ENCODE measurements around the gene CDH3. TPM values are rescaled to one million over a fixed set of nuclear protein-coding genes. Genes with fewer than 3 reads are reported as not detected.

CDH3 gene
- total and polyA plus RNA-seq, 2 of the 8 experiments (the other 6 are each of a cell fraction or from before 2014, with no cell fraction given) = 146 to 171 TPM

- H3K23ac ChIP-seq (ENCODE audit: insufficient read length) = no peak overlapping the region
- no peak overlapping the region; the same call in 1 of the 2 replicates for H2BK5ac ChIP-seq (ENCODE audit: low read depth, low read length)
- WGBS, 2 experiments (ENCODE audit: extremely low coverage in 1 of 2, insufficient coverage in 1 of 2, insufficient read length in 1 of 2, insufficient replicate concordance in 2 of 2, low coverage in 1 of 2, low lambda C conversion rate in 2 of 2, missing lambda C conversion rate in 1 of 2) = 84% methylated on average over 18 of the region's 18 CpGs; no CpG with 5 or more reads in 1 of the 2 experiments
- H2BK20ac ChIP-seq (ENCODE audit: low read length) = no peak overlapping the region
- no peak overlapping the region for H3K27ac ChIP-seq (ENCODE audit: low read depth, low read length)
- no peak overlapping the region; the same call in 1 of the 2 replicates for H3K18ac ChIP-seq (ENCODE audit: extremely low read depth, low read length)
- H2BK120ac ChIP-seq (replicated peaks; ENCODE audit: low read depth, low read length) = no peak overlapping the region
- no peak overlapping the region for H4K8ac ChIP-seq (ENCODE audit: extremely low read depth, insufficient read depth, low read length)
- FAIRE-seq (no peak), DNase-seq (ENCODE audit: low read depth in 1 of 2, low spot score in 2 of 2) (no peak)
- H3K9ac ChIP-seq (replicated peaks in 1 of 4; ENCODE audit: extremely low read depth in 1 of 4, low read depth in 3 of 4, low read length in 3 of 4) = no peak overlapping the region; a peak in 1 of 7 replicates
- H4K91ac ChIP-seq (replicated peaks; ENCODE audit: insufficient read length, low read length) = no peak overlapping the region
- peaks cover 21 to 61% of the 10 kb centered on the region in 2 experiments for H3K79me2 ChIP-seq (ENCODE audit: control insufficient read depth in 1 of 2, insufficient read depth in 2 of 2, low read length in 2 of 2)
- H3K14ac ChIP-seq (ENCODE audit: insufficient read length) = no peak overlapping the region
- H3K9me3 ChIP-seq (ENCODE audit: insufficient read depth in 2 of 2, low read depth in 1 of 2, low read length in 1 of 2) = no peaks in the 10 kb centered on the region
- H3K56ac ChIP-seq (replicated peaks; ENCODE audit: insufficient read length, low read depth, low read length) = no peak overlapping the region
- H2BK12ac ChIP-seq (ENCODE audit: low read depth, low read length) = no peak overlapping the region
- H2BK15ac ChIP-seq (ENCODE audit: low read length) = no peak overlapping the region
- CTCF ChIA-PET (ENCODE audit: partially characterized antibody) = interaction anchor here (0.8 to 2.8 kb wide), 3 partner anchors 16 to 119 kb away, joined by 3 to 9 read pairs (median 6); no protein-coding TSS in a partner anchor
- peaks cover 8 to 10% of the 10 kb centered on the region in 2 experiments for H4K20me1 ChIP-seq (replicated peaks in 1 of 2; ENCODE audit: control insufficient read depth in 1 of 2, insufficient read depth in 2 of 2, low read length in 2 of 2)
- peak overlapping the region; percentile 84 to 98 for H3K4me2 ChIP-seq (ENCODE audit: insufficient read depth in 1 of 2, low read depth in 2 of 2, low read length in 2 of 2)
- POLR2A ChIA-PET (ENCODE audit: partially characterized antibody) = interaction anchor here (0.6 to 7.7 kb wide), 10 partner anchors 8 to 153 kb away, joined by 3 to 81 read pairs (median 5); no protein-coding TSS in a partner anchor
- no peak overlapping the region for H2AK5ac ChIP-seq (ENCODE audit: low read depth, low read length)
- H3K4me1 ChIP-seq (replicated peaks in 1 of 4; ENCODE audit: control insufficient read depth in 3 of 4, insufficient read depth in 4 of 4, low read length in 3 of 4) = peaks cover 9 to 19% (median 13%) of the 10 kb centered on the region in 4 experiments
- H2AFZ ChIP-seq (ENCODE audit: low read length) = no peak overlapping the region
- peak overlapping the region; percentile 90 to 97 (median 90); a peak in 5 of 8 replicates for H3K4me3 ChIP-seq (ENCODE audit: extremely low read depth in 1 of 4, insufficient read depth in 2 of 4, low read depth in 3 of 4, low read length in 4 of 4)
- no peak overlapping the region for H3K4ac ChIP-seq (replicated peaks; ENCODE audit: insufficient read length, low read depth, low read length)
- H3K27me3 ChIP-seq (replicated peaks in 1 of 4; ENCODE audit: control insufficient read depth in 3 of 4, extremely low read depth in 1 of 4, insufficient read depth in 3 of 4, low read length in 3 of 4) = peaks cover 0 to 10% (median 9%) of the 10 kb centered on the region in 4 experiments; a peak in 4 of 7 replicates
- peaks cover 17% of the 10 kb centered on the region for H3K23me2 ChIP-seq (ENCODE audit: low read depth, low read length)
- peaks cover 0 to 11% (median 0%) of the 10 kb centered on the region in 4 experiments; a peak in 4 of 8 replicates for H3K36me3 ChIP-seq (ENCODE audit: control insufficient read depth in 2 of 4, insufficient read depth in 4 of 4, low read length in 3 of 4)
- H3K79me1 ChIP-seq (ENCODE audit: low read depth, low read length) = peaks cover 8% of the 10 kb centered on the region; the same call in 1 of the 2 replicates
- no peak overlapping the region for H4K5ac ChIP-seq (ENCODE audit: insufficient read length, low read depth, low read length)
- TF ChIP-seq SIX5 (IDR thresholded peaks at IDR 0.05; ENCODE audit: low read depth, low read length) = no peak
- TF ChIP-seq TBP (IDR thresholded peaks at IDR 0.05; ENCODE audit: low read depth, low read length) = no peak
- TF ChIP-seq SP1 (IDR thresholded peaks at IDR 0.05; ENCODE audit: low read depth, low read length) = no peak
- no peak for TF ChIP-seq TAF7 (optimal IDR thresholded peaks at IDR 0.05; ENCODE audit: borderline replicate concordance, low read depth, low read length)
These were observed 2.0 kb downstream of the CDH3 start for GRCh38 chr16:68646953-68647659.
